Mucosa of descending colon (tissue), 3 donors: ENCODE results near the gene XPR1. TPM values are rescaled to one million over a fixed set of nuclear protein-coding genes. Genes with fewer than 3 reads are reported as not detected.

ENCODE experiments used
- ATAC-seq: fragments of 200-7000 bp; cut with Tn5 transposase; one replicate; pipeline ENCODE4 v1.9.1; 2020; ENCODE audit warnings: mild to moderate bottlenecking, moderate library complexity
- DNase-seq, 3 donors: peaks; one replicate each; pipeline ENCODE4 v3.0.0-alpha.2; 2020
- H3K36me3 ChIP-seq: fragments of 200-600 bp; one replicate; pipeline ENCODE4 v1.8.0; 2021; ENCODE audit warnings: low read depth, mild to moderate bottlenecking
- H3K4me1 ChIP-seq: fragments of 200-600 bp; one replicate; pipeline ENCODE4 v1.8.0; 2021; ENCODE audit warnings: low read depth, mild to moderate bottlenecking
- H3K4me3 ChIP-seq: fragments of 200-600 bp; one replicate; pipeline ENCODE4 v1.8.0; 2021; ENCODE audit warnings: mild to moderate bottlenecking
- H3K9me3 ChIP-seq: fragments of 200-600 bp; one replicate; pipeline ENCODE4 v1.8.0; 2021; ENCODE audit warnings: mild to moderate bottlenecking
- intact Hi-C, 2 donors: fragments of 100-400 bp; cut with DNase I in 1 of 2; cut with micrococcal nuclease in 1 of 2; formaldehyde crosslinking; loops; one replicate each; pipeline versions ENCODE4 v1.11.0 to v1.11.1; 2022; cut with DNase I, micrococcal nuclease
- total RNA-seq, 3 donors: library from RNA; stranded (reverse); fragmentation: NEBNext Ultra II Directional in 2 of 3; extraction: Animal tissue kit (Norgen Biotek cat#: 25700) in 2 of 3; gene quantifications; one replicate each; pipeline versions ENCODE4 v1.2.1 to v1.2.4, GENCODE V29; 2021 to 2023
- TF ChIP-seq, protein P1 (sequence below): fragments of 200-600 bp; IDR thresholded peaks from one replicate; pipeline ENCODE4 v1.8.0; 2022; ENCODE audit warnings: antibody characterized with exemption, mild to moderate bottlenecking
- donor health status: DM: no; HTN: no; CAD: no; lungs with moderate emphysema.
- donor health status: DM: no; HTN: no; CAD: no.
- donor health status: DM: no; HTN: yes; CAD: no.

Gene XPR1
- total RNA-seq, 3 donors from 2014 or later = 31.6 to 64.9 (median 34.6) TPM

DNA sequence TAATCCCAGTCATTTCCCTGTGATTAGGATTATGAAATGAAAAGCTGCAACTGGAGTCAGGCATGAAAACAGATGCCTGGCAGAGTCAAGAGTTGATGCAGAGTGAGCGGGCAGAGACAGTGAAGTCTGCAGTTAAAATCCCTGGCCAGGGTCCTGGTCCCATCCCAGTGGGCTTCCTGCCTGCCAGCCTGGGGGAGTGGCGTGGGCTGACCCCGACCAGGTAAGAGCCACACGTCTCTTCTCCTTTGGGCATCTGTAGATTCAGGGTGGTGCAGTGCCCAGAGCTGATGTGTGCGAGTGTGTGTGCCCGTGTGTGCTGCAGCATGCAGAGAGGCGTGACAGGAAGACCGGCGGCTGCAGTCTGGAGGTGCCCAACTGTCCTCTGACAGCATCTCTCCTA, 274.7 kb downstream of the XPR1 start:
- Histone ChIP-seq H3K9me3 (no peaks in the 10 kb centered on the region), H3K4me3 (no peak overlapping the region), H3K4me1 (no peaks in the 10 kb centered on the region), H3K36me3 (no peaks in the 10 kb centered on the region)
- no peak for DNase-seq
- intact Hi-C loops = no loop called here
- no peak for ATAC-seq
- TF ChIP-seq, protein P1, sequence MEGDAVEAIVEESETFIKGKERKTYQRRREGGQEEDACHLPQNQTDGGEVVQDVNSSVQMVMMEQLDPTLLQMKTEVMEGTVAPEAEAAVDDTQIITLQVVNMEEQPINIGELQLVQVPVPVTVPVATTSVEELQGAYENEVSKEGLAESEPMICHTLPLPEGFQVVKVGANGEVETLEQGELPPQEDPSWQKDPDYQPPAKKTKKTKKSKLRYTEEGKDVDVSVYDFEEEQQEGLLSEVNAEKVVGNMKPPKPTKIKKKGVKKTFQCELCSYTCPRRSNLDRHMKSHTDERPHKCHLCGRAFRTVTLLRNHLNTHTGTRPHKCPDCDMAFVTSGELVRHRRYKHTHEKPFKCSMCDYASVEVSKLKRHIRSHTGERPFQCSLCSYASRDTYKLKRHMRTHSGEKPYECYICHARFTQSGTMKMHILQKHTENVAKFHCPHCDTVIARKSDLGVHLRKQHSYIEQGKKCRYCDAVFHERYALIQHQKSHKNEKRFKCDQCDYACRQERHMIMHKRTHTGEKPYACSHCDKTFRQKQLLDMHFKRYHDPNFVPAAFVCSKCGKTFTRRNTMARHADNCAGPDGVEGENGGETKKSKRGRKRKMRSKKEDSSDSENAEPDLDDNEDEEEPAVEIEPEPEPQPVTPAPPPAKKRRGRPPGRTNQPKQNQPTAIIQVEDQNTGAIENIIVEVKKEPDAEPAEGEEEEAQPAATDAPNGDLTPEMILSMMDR = no peak

DNA sequence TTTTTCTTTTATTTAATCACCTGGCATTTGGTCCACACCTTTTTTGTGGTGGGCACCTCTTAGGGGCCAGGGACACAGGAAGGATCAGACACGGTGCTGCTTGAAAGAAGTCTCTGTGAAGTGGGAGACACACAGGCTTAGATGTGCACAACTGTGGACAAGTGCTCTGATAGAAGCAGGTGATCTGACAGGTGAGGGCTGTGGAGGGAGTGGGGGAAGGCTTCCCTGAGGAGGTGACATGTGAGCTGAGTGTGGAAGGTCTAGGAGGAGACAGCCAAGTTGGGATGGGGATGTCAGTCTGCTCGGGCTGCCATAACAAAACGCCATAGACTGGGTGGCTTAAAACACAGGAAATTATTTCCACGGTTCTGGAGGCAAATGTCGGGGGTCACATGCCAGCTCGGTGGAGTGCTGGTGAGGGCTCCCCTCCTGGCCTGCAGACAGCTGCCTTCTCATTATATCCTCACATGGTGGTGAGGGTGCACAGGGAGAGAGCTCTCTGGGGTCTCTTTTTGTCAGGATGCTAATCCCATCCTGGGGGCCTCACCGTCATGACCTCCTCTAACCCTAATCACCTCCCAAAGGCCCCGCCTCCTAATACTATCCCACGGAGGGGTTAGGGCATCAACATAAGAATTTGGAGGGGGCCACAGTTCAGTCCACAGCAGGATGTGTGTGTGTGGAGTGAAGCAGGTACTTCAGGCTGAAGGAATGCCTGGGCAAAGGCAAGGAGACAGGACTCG, 275.7 kb downstream of the XPR1 start:
- Histone ChIP-seq H3K9me3 (no peaks in the 10 kb centered on the region), H3K4me1 (peaks cover 6% of the 10 kb centered on the region), H3K36me3 (no peaks in the 10 kb centered on the region), H3K4me3 (no peak overlapping the region)
- intact Hi-C loops = no loop called here
- ATAC-seq = no peak
- TF ChIP-seq, protein P1 = no peak
- DNase-seq = no peak

DNA sequence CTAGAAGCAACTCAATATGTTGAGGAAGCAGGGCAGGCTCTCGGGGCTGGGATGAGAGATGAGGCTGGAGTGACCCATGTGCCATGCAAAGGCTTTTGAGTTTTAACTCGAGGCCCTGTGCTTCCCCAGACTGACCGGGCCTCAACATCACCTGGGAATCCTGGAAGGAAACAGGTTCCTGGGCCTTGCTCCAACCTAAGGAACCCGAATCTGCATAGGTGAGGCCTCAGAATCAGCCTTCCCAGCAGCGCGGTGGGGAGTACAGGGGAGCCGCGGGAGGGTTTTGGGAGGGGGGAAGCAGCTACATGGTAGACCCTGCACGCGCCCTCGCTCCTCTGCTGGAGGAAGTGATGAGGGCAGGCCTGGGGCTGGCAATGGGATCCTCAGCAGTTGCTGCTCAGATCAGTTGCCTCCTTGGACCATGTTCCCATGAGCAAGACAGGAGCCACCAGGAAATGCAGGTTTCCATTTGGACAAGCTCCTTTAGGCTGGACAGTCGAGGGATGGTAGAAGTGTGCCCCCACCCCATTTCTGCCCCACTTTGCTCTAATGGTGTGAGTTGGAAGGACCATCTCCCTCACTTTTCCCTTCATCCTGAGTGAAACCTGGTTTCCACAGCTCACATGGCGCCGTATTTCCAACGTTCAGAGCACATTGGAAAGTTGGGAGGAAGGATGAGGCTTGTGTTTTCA, 276.4 kb downstream of the XPR1 start:
- Histone ChIP-seq H3K36me3 (no peaks in the 10 kb centered on the region), H3K4me1 (peaks cover 8% of the 10 kb centered on the region), H3K4me3 (no peak overlapping the region), H3K9me3 (no peaks in the 10 kb centered on the region)
- TF ChIP-seq, protein P1 = no peak
- DNase-seq (no peak), ATAC-seq (no peak)
- intact Hi-C loops = no loop called here

DNA sequence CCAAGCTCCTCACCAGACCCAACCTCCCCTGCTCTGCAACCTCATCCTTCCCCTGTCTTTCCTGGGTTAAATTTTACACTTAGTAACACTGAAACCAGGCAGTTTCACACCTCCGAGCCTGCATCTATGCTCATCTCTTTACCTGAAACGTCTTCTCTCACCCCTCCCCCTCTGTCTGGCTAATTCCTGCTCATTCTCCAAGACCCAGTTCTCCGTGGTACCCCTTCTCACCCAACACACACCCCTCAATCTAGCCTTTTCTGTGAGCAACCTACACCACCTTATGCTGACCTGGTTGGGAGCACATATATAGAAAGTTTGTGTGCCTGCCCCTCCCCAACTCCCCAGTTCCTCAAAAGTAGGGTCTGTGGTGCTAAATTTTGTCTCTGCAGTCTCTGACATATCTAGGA, 277.2 kb downstream of the XPR1 start:
- H3K4me1 ChIP-seq = peaks cover 8% of the 10 kb centered on the region
- ATAC-seq (no peak), DNase-seq (no peak)
- intact Hi-C loops = no loop called here
- TF ChIP-seq, protein P1 = no peak
- H3K36me3 ChIP-seq = no peaks in the 10 kb centered on the region
- H3K9me3 ChIP-seq = no peaks in the 10 kb centered on the region
- no peak overlapping the region for H3K4me3 ChIP-seq

DNA sequence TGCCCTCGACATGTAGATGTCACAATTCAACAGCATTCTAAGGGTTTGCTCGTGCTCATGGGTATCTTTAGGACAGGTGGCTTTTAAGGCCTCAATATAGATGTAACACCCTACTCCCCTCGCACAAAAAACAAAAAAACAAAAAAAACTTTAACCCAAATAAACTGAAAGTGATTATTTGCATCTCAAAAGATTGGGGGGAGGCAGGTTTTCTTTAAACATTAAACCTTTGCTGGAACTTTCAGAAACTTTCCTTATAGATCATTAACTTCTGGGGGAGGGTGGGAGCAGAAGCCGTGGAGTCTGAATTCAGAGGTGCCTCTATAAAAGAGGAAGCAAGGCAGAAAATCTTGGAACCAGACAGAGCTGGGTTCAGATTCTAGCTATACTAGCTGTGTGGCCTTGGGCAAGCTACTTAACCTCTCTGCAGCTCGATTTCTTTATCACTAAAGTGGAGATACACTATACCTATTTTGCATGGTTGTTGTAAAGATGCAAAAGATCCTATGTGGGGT, 277.7 kb downstream of the XPR1 start:
- Histone ChIP-seq H3K4me3 (no peak overlapping the region), H3K9me3 (no peaks in the 10 kb centered on the region), H3K36me3 (no peaks in the 10 kb centered on the region), H3K4me1 (peaks cover 8% of the 10 kb centered on the region)
- DNase-seq (no peak), ATAC-seq (no peak)
- TF ChIP-seq, protein P1 = no peak
- intact Hi-C loops = no loop called here
